Osteoblast (primary cell): ENCODE results near the gene SH3BP5L. TPM values are rescaled to one million over a fixed set of nuclear protein-coding genes. Genes with fewer than 3 reads are reported as not detected.

Experiments used
- DNase-seq: peaks from one replicate; pipeline ENCODE4 v3.0.0; 2011; ENCODE audit warnings: low spot score, mixed read lengths; ENCODE audit not compliant: insufficient read length; ENCODE audit errors: missing footprints
- H2AFZ ChIP-seq: 2 replicates; pipeline ENCODE4 v1.6.0; 2011; ENCODE audit warnings: mild to moderate bottlenecking, low read length
- H3K27ac ChIP-seq: 2 replicates; pipeline ENCODE4 v1.5.1; 2011; ENCODE audit warnings: mild to moderate bottlenecking, low read depth, low read length, moderate library complexity
- H3K27me3 ChIP-seq: 2 replicates; pipeline ENCODE4 v1.6.0; 2012; ENCODE audit warnings: mild to moderate bottlenecking, control low read depth, inconsistent platforms, low read length, moderate library complexity; ENCODE audit not compliant: insufficient read depth
- H3K36me3 ChIP-seq: 2 replicates; pipeline ENCODE4 v1.5.1; 2011; ENCODE audit warnings: mild to moderate bottlenecking, low read length, control low read depth, moderate library complexity; ENCODE audit not compliant: insufficient read depth
- H3K4me1 ChIP-seq: 2 replicates; pipeline ENCODE4 v1.5.1; 2011; ENCODE audit warnings: mild to moderate bottlenecking, low read length, control low read depth, moderate library complexity; ENCODE audit not compliant: insufficient read depth
- H3K4me2 ChIP-seq: 2 replicates; pipeline ENCODE4 v1.6.0; 2011; ENCODE audit warnings: mild to moderate bottlenecking, low read length; ENCODE audit not compliant: insufficient read depth
- H3K4me3 ChIP-seq: fragments of 200-600 bp; sonication (generic); 3 replicates; pipeline ENCODE4 v1.5.1; 2012; ENCODE audit warnings: mild to moderate bottlenecking, low read length, inconsistent platforms; ENCODE audit not compliant: insufficient read depth
- H3K79me2 ChIP-seq: 2 replicates; pipeline ENCODE4 v1.6.0; 2012; ENCODE audit warnings: mild to moderate bottlenecking, low read length, control low read depth, inconsistent platforms; ENCODE audit not compliant: insufficient read depth
- H3K9me3 ChIP-seq: 2 replicates; pipeline ENCODE4 v1.5.1; 2011; ENCODE audit warnings: low read depth, low read length, control low read depth
- H4K20me1 ChIP-seq: 2 replicates; pipeline ENCODE4 v1.6.0; 2012; ENCODE audit warnings: mild to moderate bottlenecking, low read length, control low read depth; ENCODE audit not compliant: insufficient read depth
- CTCF ChIP-seq: IDR thresholded peaks from 2 replicates; pipeline ENCODE4 v1.5.1; 2011; ENCODE audit warnings: mild to moderate bottlenecking, low read depth, low read length, moderate library complexity; ENCODE audit errors: extremely low read depth
- total RNA-seq: library from RNA; depleted of rRNA; stranded (reverse); fragments of >200 nt; gene quantifications from 2 replicates; pipeline ENCODE4 v1.2.3, GENCODE V29; 2012

The SH3BP5L gene
- total RNA-seq, 1 donor: 25.3 TPM

GRCh38 chr1:248839168-248839555 lies 13.4 kb upstream of the SH3BP5L start:
- Histone ChIP-seq H3K27me3 (peaks cover 2% of the 10 kb centered on the region), H3K79me2 (peaks cover 30% of the 10 kb centered on the region), H3K4me3 (peak overlapping the region; percentile 92), H3K27ac (peak overlapping the region; percentile 99), H3K9me3 (no peaks in the 10 kb centered on the region), H2AFZ (peak overlapping the region; percentile 89), H3K4me1 (peaks cover 34% of the 10 kb centered on the region), H3K4me2 (peak overlapping the region; percentile 91), H3K36me3 (no peaks in the 10 kb centered on the region), H4K20me1 (no peaks in the 10 kb centered on the region)
- no peak for TF ChIP-seq CTCF
- DNase-seq: no peak

- H3K27me3 ChIP-seq: peaks cover 2% of the 10 kb centered on the region
- no peaks in the 10 kb centered on the region for H4K20me1 ChIP-seq
- peaks cover 34% of the 10 kb centered on the region for H3K4me1 ChIP-seq
- H2AFZ ChIP-seq: peak overlapping the region; percentile 89
- TF ChIP-seq CTCF: no peak
- H3K79me2 ChIP-seq: peaks cover 26% of the 10 kb centered on the region
- no peaks in the 10 kb centered on the region for H3K9me3 ChIP-seq
- peak overlapping the region; percentile 92 for H3K4me3 ChIP-seq
- peak overlapping the region; percentile 91 for H3K4me2 ChIP-seq
- H3K27ac ChIP-seq: peak overlapping the region; percentile 99
- peak; percentile 95 for DNase-seq
- no peaks in the 10 kb centered on the region for H3K36me3 ChIP-seq
Observed at GRCh38 chr1:248838357-248839167, 12.8 kb upstream of the SH3BP5L start.

- no peak for TF ChIP-seq CTCF
- DNase-seq: peak; percentile 99
- peak within 1 kb of the TSS; percentile 91 for H3K4me2 ChIP-seq
- H4K20me1 ChIP-seq: no peaks in the 10 kb centered on the region
- H3K27ac ChIP-seq: peak within 1 kb of the TSS; percentile 99
- peaks cover 20% of the 10 kb centered on the region for H3K79me2 ChIP-seq
- H3K4me3 ChIP-seq: peak within 1 kb of the TSS; percentile 92
- H2AFZ ChIP-seq: peak within 1 kb of the TSS; percentile 91
- H3K36me3 ChIP-seq: no peaks in the 10 kb centered on the region
- peaks cover 2% of the 10 kb centered on the region for H3K27me3 ChIP-seq
- H3K4me1 ChIP-seq: peaks cover 34% of the 10 kb centered on the region
- no peaks in the 10 kb centered on the region for H3K9me3 ChIP-seq
Observed at GRCh38 chr1:248837781-248838356, 12.2 kb upstream of the SH3BP5L start, which contains the start of gene ZNF672. Gene ZNF672, plus strand, starts transcription at chr1:248838224. Its CDS starts 9,051 bp downstream, at chr1:248847275.
